GM12801 (cell line): ENCODE results near the gene ZNF697.

Experiments
- TF ChIP-seq, protein P1 (sequence below): IDR thresholded peaks from one replicate; pipeline ENCODE4 v1.5.1; 2011; ENCODE audit warnings: control low read depth; ENCODE audit not compliant: insufficient read length; ENCODE audit errors: extremely low read depth

ZNF697 gene

GRCh38 chr1:119617751-119618691 lies 30.0 kb downstream of the ZNF697 start:
- TF ChIP-seq, protein P1, sequence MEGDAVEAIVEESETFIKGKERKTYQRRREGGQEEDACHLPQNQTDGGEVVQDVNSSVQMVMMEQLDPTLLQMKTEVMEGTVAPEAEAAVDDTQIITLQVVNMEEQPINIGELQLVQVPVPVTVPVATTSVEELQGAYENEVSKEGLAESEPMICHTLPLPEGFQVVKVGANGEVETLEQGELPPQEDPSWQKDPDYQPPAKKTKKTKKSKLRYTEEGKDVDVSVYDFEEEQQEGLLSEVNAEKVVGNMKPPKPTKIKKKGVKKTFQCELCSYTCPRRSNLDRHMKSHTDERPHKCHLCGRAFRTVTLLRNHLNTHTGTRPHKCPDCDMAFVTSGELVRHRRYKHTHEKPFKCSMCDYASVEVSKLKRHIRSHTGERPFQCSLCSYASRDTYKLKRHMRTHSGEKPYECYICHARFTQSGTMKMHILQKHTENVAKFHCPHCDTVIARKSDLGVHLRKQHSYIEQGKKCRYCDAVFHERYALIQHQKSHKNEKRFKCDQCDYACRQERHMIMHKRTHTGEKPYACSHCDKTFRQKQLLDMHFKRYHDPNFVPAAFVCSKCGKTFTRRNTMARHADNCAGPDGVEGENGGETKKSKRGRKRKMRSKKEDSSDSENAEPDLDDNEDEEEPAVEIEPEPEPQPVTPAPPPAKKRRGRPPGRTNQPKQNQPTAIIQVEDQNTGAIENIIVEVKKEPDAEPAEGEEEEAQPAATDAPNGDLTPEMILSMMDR, result no peak

DNA sequence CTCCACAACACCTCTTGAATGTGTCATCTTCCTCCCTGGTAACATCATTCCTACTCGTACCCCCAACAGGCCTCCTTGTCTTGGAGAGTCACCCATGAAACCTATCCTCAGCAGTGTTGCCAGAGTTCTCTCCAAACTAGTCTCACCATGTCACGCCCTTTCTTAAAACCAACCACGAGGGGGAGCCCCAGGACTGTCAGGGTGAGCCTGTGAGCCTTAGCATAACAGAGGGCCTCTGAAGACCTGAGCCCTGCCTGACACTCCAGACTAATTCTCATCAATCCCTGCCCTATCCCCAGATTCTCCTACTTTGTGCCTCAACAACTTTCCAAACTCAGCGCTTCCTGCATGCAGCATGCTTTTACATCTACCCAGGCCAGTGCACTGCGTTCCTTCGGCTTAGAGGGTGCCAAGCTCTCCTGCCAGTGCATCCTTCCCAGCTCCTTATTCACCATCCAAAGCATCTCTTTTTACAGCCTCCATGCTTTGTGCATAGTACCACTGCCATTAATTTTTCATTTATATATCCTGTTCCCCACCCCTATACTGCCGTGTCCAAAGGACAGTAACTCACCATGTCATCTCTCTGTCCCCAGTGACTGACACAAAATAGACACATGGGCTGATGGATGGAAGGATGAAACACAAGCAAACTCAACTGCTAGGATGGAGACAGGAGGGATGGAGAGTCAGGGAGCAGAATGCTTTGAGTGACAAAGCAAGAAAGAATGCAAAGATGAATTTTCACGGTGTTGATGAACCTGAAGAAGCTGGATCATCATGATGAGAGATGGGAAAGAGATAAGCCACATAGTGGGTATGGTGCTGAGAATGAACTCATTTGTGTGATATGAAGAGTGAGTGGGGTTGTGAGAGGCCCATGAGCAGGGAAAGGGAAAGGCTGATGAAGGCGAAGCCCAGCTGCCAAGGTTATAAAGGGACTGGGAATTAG lies 34.0 kb downstream of the ZNF697 start:
- TF ChIP-seq, protein P1, result no peak

- TF ChIP-seq, protein P1, result no peak
Observed at GRCh38 chr1:119611701-119612113, 36.4 kb downstream of the ZNF697 start.

DNA sequence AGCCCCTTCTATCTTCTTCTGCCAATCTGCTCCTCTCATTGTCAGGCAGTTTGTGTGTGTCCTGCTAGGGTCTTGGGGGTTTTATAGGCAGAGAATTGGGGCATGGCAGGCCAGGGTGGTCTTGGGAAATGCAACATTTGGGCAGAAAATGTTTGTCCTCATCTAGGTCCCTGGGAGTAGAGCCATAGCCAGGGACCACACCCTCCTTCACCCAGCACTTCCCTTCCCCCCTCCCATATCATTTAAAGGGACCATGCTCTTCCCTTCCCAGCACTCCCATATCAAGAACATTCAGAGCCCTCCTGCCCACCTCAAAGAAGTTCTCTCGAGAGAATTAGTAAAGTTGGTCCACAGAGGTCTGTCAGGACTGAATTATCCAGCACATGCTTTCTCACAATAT lies 41.7 kb downstream of the ZNF697 start:
- TF ChIP-seq, protein P1, result no peak

GRCh38 chr1:119605686-119606085 lies 42.4 kb downstream of the ZNF697 start:
- TF ChIP-seq, protein P1, result no peak

GRCh38 chr1:119603695-119604094 lies 44.4 kb downstream of the ZNF697 start:
- TF ChIP-seq, protein P1, result no peak

- TF ChIP-seq, protein P1, result no peak
Observed at GRCh38 chr1:119602169-119602568, 45.9 kb downstream of the ZNF697 start.
